GM04504 (cell line): ENCODE measurements around the gene MICA.
"Not testable (repeated sequence)": the region's sequence is repeated elsewhere in the genome, so short reads cannot be mapped to it uniquely, and the experiment has no call there.

Source experiments
- DNase-seq: peaks from one replicate; pipeline ENCODE4 v3.0.0-alpha.2; 2012; ENCODE audit warnings: low read depth

The MICA gene

GRCh38 chr6:31414148-31414770, 10.9 kb downstream of the MICA start:
- DNase-seq = not testable (repeated sequence)

- no peak for DNase-seq
Observed at GRCh38 chr6:31414771-31415265, 11.4 kb downstream of the MICA start.

DNA sequence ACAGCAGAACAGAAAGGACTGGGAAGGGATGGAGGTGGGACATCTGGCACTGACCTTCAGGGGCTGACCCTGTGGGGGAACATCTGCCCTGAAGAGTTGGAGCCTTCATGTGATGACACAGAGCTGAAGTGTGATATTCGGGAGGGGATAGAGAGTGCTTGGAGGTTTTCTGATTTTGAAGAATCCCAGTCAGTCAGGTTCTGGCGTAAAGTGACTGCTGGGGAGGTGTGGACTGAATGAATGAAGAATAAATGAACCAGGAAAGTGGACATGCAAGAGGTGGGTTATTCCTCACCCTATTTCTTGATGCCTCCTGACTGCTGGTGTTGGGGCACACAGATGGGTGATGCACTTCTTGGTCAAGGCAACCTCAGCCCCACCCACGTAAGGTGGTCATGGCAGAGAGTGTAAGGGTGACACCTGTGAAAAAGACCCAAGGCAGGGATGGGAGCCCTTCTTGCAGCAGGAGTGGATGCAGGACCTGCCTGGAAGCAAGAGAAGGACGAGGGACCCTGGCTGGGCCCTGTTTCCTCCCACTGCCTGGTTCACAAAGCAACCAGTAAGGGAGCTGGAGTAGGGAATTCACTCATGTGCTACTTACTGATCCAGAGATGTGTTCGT, 13.1 kb downstream of the MICA start:
- DNase-seq = no peak

DNA sequence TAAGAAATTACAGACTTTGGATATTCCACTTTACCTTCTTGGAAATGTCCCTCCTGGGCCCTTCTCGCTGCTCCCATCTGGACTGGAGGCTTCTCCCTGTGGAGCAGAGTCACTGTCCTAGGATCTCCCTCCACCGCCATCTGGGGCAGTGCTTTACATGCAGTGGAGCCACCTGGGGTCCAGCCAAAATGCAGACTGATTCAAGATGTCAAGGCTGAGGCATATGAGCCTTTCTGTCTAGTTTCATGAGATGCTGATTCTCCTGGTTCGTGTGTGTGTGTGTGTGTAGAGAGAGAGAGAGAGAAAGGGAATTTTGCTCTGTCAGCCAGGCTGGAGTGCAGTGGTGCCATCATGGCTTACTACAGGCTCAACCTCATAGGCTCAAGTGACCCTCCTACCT, 14.9 kb downstream of the MICA start:
- no peak for DNase-seq

GRCh38 chr6:31419842-31420241, 16.4 kb downstream of the MICA start:
- DNase-seq = no peak

- no peak for DNase-seq
Observed at GRCh38 chr6:31420546-31420945, 17.2 kb downstream of the MICA start.

DNA sequence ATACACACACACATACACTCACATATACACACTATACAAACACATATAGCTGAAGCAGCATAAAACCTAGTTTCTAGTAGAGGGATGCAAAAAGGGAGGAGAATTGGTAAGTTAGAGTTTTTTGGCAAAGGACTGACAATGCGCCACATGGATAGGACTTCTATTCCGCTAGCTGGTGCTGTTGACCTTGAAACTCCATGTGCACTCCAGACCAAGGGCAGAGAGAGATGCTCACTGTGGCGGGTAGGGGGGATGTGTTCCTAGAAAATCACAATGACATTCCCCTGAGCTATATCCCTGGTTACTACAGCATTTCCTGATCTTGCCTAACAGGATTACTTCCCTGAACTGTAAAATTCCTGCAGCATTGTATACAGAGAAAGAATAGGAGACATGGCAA, 19.2 kb downstream of the MICA start:
- no peak for DNase-seq

DNA sequence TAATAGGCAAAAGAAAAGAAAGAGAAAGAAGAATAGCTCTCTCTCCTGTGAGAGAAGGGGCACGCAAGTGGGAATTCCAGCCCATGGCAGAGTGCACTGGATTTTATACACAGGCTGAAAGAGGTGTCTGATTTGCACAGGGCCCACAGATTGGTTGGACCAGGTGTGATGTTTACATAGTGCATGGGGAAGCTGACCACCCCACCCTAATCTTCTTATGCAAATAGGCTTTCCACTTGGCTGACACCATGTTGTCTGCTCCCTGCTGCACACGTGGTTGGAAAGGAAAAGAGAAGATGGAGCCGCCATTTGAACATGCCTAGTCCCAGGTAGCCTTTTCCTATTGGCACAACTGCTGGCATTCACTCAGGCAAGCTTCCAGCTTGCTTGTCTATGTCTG, 20.2 kb downstream of the MICA start:
- DNase-seq = no peak

GRCh38 chr6:31426395-31427354, 23.3 kb downstream of the MICA start:
- no peak for DNase-seq

GRCh38 chr6:31430449-31430848, 27.1 kb downstream of the MICA start:
- no peak for DNase-seq

- DNase-seq = not testable (repeated sequence)
Observed at GRCh38 chr6:31435051-31435450, 31.7 kb downstream of the MICA start.

GRCh38 chr6:31438222-31438621, 34.8 kb downstream of the MICA start:
- no peak for DNase-seq

DNA sequence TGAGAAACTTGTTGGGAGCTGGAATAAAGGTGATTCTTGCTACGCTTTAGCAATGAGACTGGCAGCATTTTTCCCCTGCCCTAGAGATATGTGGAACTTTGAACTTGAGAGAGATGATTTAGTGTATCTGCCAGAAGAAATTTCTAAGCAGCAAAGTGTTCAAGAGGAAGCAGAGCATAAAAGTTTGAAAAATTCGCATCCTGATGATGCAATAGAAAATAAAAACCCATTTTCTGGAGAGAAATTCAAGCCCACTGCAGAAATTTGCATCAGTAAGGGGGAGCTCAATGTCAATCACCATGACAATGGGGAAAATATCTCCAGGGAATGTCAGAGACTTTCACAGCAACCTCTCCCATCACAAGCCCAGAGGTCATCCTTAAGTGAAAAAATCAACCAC, 35.3 kb downstream of the MICA start:
- no peak for DNase-seq

GRCh38 chr6:31441365-31442267, 38.2 kb downstream of the MICA start:
- DNase-seq = peak; percentile 37

GRCh38 chr6:31446481-31446880, 43.1 kb downstream of the MICA start:
- no peak for DNase-seq

GRCh38 chr6:31446999-31447789, 43.8 kb downstream of the MICA start:
- DNase-seq = not testable (repeated sequence)

DNA sequence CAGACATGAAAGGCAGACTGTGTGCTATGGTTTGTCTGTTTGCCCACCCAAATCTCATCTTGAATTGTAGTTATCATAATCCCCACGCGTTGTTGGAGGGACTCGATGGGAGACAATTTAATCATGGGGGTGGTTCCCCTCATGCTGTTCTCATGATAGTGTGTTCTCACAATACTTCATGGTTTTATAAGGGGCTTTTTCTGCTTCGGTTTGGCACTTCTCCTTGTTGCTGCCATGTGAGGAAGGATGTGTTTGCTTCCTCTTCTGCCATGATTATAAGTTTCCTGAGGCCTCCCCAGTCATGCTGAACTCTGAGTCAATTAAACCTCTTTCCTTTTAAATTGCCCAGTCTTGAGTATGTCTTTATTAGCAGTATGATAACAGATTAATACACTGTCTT, 47.4 kb downstream of the MICA start:
- no peak for DNase-seq

DNA sequence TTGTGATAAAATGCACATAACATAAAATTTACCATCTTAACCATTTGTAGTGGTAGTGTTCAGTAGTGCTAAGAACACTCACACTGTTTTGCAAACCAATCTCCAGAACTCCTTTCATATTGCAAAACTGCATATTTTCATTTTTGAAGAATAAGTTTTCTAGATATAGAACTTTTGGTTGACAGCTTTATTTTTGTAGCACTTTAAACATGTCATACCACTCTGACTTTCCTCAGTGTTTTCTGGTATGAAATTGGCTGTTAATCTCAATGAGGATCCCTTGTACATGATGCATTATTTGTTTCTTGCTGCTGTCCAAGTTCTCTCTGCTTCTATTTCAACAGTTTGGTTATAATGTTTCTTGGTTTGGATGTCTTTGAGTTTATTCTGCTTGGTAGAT, 49.5 kb downstream of the MICA start:
- no peak for DNase-seq

DNA sequence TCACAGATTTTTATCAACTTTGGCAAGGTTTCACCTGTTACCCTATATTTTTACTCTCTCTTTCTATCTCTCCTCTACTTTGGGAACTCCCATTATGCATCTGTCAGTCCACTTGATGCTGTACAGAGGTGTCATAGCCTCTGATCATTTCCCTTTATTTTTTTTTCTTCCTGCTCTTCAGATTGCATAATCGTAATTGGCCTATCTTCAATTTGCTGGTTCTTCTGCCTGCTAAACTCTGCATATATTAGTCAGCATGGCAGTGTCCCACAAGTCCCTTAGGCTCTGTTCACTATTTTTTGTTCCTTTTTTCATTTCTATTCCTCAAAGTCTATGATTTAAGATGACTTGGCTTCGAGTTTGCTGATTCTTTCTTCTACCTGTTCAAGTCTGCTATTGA, 49.9 kb downstream of the MICA start:
- no peak for DNase-seq

- DNase-seq = not testable (repeated sequence)
Observed at GRCh38 chr6:31459864-31460263, 56.5 kb downstream of the MICA start.
